Muscle of back (tissue), 10 donors: ENCODE measurements around the gene KRT14. TPM values are rescaled to one million over a fixed set of nuclear protein-coding genes. Genes with fewer than 3 reads are reported as not detected.

Experiments
- polyA plus RNA-seq, 10 donors: library from polyadenylated mRNA; unstranded; fragments of 120-200 nt; gene quantifications; one replicate each; pipeline ENCODE4 v1.2.1, GENCODE V29; 2013; ENCODE audit not compliant: insufficient read length in 10 of 10

KRT14 gene
- polyA plus RNA-seq, 10 donors, result 0.26 to 72.1 (median 0.46) TPM; not detected in 3

Other genes with a start within 250 kb of the KRT14 start
- gene KRT33A, start 236.1 kb downstream of the KRT14 start, polyA plus RNA-seq, result not detected
- under 1 TPM in 6 of 10 donors, not detected in 4; 0.09 to 0.26 (median 0.18) TPM for gene KRT33B, start 217.1 kb downstream of the KRT14 start, polyA plus RNA-seq
- under 1 TPM in 1 of 10 donors, not detected in 9; 0.12 TPM for gene KRT34, start 204.6 kb downstream of the KRT14 start, polyA plus RNA-seq
- gene KRT31, start 189.3 kb downstream of the KRT14 start, polyA plus RNA-seq, result 1 to 10 TPM; 3.3 to 6.5 (median 4.7) TPM
- not detected for gene KRT37, start 162.3 kb downstream of the KRT14 start, polyA plus RNA-seq
- gene KRT38, start 145.9 kb downstream of the KRT14 start, polyA plus RNA-seq, result not detected
- gene KRT32, start 119.5 kb downstream of the KRT14 start, polyA plus RNA-seq, result under 1 TPM in 1 of 10 donors, not detected in 9; 0.11 TPM
- not detected for gene KRT35, start 105.7 kb downstream of the KRT14 start, polyA plus RNA-seq
- not detected for gene KRT36, start 97.0 kb downstream of the KRT14 start, polyA plus RNA-seq
- gene KRT13, start 81.3 kb downstream of the KRT14 start, polyA plus RNA-seq, result 100 to 1,000 TPM in 1 of 10 donors, 10 to 100 TPM in 1, under 1 TPM in 4, not detected in 4; 0.31 to 228 (median 0.67) TPM
- gene KRT15, start 68.0 kb downstream of the KRT14 start, polyA plus RNA-seq, result 100 to 1,000 TPM in 1 of 10 donors, 10 to 100 TPM in 1, under 1 TPM in 3, not detected in 5; 0.10 to 122 (median 0.89) TPM
- 10 to 100 TPM in 2 of 10 donors, 1 to 10 TPM in 2, under 1 TPM in 5, not detected in 1; 0.50 to 68.0 (median 0.83) TPM for gene KRT19, start 58.6 kb downstream of the KRT14 start, polyA plus RNA-seq
- under 1 TPM in 2 of 10 donors, not detected in 8; 0.08 to 0.19 TPM for gene KRT9, start 14.8 kb downstream of the KRT14 start, polyA plus RNA-seq
- gene KRT16, start 25.9 kb upstream of the KRT14 start, polyA plus RNA-seq, result 1 to 10 TPM in 1 of 10 donors, under 1 TPM in 1, not detected in 8; 0.84 to 2.3 TPM
- gene KRT17, start 37.7 kb upstream of the KRT14 start, polyA plus RNA-seq, result 100 to 1,000 TPM in 2 of 10 donors, 1 to 10 TPM in 5, under 1 TPM in 3; 0.46 to 228 (median 1.6) TPM
- gene EIF1, start 102.0 kb upstream of the KRT14 start, polyA plus RNA-seq, result 100 to 1,000 TPM; 761 to 893 (median 828) TPM
- gene GAST, start 125.4 kb upstream of the KRT14 start, polyA plus RNA-seq, result under 1 TPM in 1 of 10 donors, not detected in 9; 0.72 TPM
- gene HAP1, start 147.7 kb upstream of the KRT14 start, polyA plus RNA-seq, result under 1 TPM in 8 of 10 donors, not detected in 2; 0.04 to 0.32 (median 0.08) TPM
- 10 to 100 TPM; 26.8 to 68.0 (median 32.1) TPM for gene JUP, start 199.8 kb upstream of the KRT14 start, polyA plus RNA-seq
- 10 to 100 TPM; 27.6 to 59.2 (median 40.2) TPM for gene P3H4, start 225.1 kb upstream of the KRT14 start, polyA plus RNA-seq
- gene FKBP10, start 226.1 kb upstream of the KRT14 start, polyA plus RNA-seq, result 100 to 1,000 TPM; 104 to 191 (median 135) TPM
- 10 to 100 TPM; 32.4 to 79.1 (median 45.9) TPM for gene NT5C3B, start 249.3 kb upstream of the KRT14 start, polyA plus RNA-seq